ENCODE data around the gene LRRC17.

DNA sequence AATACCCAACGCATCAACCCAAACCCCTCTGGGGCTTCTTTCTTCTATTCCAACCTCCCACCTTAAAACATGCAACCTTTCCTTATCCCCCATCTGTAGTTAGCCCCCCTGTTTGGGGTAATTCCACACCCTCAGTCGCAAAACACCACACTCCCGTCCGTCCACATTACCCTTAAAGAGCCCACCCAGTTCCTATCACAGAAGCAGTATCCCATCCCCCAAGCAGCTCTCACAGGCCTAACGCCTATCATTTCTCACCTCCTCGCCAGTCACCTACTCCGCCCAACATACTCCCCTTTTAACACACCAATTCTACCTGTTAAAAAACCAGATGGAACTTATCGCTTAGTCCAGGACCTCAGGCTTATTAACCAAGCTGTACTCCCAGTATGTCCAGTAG is 63.7 kb downstream of the LRRC17 start:
- TF ChIP-seq CTCF (conservative IDR thresholded peaks at IDR 0.05) (no peak), EZH2 (IDR thresholded peaks at IDR 0.05; ENCODE audit: low read depth) (no peak)
